Adrenal gland (tissue), 5 donors: Measurements from ENCODE around the gene WBP1.

Experiments used
- POLR2A ChIP-seq, 2 donors: fragments of 450-650 bp; IDR thresholded peaks; one replicate each; pipeline ENCODE4 v1.6.1; 2017; ENCODE audit warnings: antibody characterized with exemption in 2 of 2, mild to moderate bottlenecking in 2 of 2, moderate library complexity in 1 of 2
- TF ChIP-seq, protein P1 (sequence below), 6 experiments: fragments of 450-650 bp in 4 of 6; fragments of 200-600 bp in 2 of 6; sonication (generic) in 1 of 6; IDR thresholded peaks; 1 replicate in 5 of 6; 2 replicates in 1 of 6; pipeline versions ENCODE4 v1.5.1 to v1.8.0; 2016 to 2021; ENCODE audit warnings: antibody characterized with exemption in 6 of 6, mild to moderate bottlenecking in 2 of 6, moderate library complexity in 1 of 6
- donor health status: DM: no; HTN: no; CAD: no.

DNA sequence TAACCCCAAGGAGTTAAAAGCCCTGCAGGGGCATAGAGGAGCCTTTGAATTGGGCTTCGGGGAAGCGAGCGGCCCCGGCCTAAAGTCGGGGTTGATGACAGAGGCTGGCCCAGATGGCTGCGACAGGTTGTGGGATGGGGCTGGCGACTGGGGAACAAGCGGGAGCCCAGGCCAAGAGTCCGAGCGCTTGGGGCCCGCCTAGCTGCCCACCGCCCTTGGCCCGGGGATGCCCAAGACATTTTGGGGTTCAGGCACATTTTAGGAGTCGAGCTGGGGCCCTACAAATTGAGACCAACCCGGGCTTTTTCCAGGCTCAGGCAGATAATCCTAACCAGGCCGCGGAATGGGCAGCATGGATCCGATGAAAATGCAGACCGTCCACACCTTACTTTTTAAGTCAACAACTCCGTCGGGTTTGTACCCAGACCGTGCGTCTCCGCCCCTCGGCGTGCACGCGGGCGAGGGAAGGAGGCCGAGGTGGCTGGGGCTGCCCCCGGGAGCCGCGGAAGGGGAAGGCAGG lies 17.0 kb upstream of the WBP1 start:
- TF ChIP-seq, protein P1, sequence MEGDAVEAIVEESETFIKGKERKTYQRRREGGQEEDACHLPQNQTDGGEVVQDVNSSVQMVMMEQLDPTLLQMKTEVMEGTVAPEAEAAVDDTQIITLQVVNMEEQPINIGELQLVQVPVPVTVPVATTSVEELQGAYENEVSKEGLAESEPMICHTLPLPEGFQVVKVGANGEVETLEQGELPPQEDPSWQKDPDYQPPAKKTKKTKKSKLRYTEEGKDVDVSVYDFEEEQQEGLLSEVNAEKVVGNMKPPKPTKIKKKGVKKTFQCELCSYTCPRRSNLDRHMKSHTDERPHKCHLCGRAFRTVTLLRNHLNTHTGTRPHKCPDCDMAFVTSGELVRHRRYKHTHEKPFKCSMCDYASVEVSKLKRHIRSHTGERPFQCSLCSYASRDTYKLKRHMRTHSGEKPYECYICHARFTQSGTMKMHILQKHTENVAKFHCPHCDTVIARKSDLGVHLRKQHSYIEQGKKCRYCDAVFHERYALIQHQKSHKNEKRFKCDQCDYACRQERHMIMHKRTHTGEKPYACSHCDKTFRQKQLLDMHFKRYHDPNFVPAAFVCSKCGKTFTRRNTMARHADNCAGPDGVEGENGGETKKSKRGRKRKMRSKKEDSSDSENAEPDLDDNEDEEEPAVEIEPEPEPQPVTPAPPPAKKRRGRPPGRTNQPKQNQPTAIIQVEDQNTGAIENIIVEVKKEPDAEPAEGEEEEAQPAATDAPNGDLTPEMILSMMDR (IDR thresholded peaks at IDR 0.05), result no peak
- TF ChIP-seq POLR2A (IDR thresholded peaks at IDR 0.05), result no peak
